HG03108 (cell line): ENCODE data around the gene HSF4.

ENCODE experiments used
- ATAC-seq: cut with Tn5 transposase; IDR thresholded peaks from one replicate; pipeline ENCODE4 v1.9.1; 2021; ENCODE audit warnings: moderate library complexity; ENCODE audit not compliant: unreplicated experiment

HSF4 gene

DNA sequence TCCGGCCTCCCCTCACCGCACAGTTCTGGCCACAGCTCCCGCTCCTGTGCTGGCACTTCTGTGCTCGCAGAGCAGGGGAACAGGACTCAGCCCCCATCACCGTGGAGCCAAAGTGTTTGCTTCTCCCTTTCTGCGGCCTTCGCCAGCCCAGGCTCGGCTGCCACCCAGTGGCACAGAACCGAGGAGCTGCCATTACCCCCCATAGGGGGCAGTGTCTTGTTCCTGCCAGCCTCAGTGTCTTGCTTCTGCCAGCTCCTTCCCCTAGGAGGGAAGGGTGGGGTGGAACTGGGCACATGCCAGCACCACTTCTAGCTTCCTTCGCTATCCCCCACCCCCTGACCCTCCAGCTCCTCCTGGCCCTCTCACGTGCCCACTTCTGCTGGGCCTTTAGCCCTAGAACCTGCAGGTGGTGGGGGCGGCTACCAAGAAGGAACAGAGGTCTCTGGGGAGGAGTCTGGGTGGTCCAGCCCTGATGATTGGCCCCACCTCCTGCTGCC, 33.7 kb downstream of the HSF4 start:
- ATAC-seq = no peak

DNA sequence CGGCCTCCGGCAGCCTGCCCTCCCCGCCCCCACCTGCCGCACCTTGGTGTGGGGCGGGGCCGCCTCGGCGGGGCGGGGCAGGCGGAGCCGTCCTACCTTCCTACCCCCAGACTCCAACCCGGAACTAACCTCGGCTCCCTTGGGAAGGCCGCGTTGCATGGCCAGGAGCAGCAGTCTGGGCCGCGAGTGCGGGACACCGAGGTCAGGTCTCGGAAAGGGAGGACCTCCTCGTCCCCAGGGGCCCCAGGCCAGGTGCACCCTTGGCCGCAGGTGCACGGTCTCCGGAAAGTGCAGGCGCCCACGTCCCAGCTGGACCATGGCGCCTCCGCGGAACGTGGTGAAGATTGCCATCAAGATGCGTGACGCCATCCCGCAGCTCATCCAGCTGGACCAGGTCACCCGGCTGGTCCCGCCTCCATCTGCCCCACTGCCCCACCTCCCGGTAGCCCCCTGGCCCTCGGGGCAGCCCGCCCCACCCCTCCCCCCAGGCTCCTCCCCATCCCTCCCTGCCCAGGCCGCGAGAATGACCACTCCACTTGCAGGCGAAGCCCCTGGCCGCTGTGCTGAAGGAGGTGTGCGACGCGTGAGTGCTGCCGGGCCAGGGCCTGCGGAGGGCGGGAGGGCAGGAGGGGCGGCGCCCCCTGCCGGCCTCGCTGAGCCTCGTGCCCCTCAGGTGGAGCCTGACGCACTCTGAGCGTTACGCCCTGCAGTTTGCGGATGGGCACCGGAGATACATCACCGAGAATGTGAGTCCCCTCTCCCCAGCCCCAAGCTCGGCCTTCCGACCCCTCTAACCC, 34.7 kb downstream of the HSF4 start, which contains the start of gene ELMO3:
TSS of gene ELMO3 (plus strand) at position 121 of the 797 bp plus-strand sequence. CDS start at position 317, 196 bp downstream.
- no peak for ATAC-seq

DNA sequence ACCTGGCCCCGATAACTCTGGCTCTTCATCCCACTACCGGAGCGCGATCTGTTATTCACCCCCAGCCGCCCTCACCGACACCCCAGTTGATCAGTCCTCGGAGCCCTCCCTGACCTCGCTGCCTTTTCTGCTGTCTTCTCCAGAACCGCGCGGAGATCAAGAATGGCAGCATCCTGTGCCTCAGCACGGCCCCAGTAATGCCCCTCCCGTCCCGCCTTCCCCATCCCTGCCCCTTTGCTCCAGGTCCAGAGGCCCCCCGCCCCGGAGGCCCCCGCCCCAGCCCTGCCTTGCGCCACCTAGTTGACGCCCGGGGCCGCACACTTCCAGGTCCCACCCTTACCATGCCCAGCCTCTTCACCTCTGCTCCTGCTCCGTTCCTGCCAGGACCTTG, 35.3 kb downstream of the HSF4 start:
- ATAC-seq = no peak

DNA sequence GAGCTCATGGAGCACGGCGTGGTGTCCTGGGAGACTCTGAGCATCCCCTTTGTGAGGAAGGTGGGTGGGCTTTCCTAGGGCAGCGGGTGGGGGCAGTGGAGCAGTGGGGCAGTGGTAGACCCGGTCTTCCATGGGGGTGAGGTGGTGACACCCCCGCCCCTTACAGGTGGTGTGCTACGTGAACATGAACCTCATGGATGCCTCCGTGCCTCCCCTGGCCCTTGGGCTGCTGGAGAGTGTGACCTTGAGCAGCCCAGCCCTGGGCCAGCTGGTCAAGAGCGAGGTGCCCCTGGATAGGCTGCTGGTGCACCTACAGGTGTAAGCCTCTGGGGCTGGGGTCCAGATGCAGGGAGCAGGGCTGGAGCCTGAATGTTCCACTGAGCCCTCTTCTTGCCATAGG, 35.9 kb downstream of the HSF4 start:
- no peak for ATAC-seq

DNA sequence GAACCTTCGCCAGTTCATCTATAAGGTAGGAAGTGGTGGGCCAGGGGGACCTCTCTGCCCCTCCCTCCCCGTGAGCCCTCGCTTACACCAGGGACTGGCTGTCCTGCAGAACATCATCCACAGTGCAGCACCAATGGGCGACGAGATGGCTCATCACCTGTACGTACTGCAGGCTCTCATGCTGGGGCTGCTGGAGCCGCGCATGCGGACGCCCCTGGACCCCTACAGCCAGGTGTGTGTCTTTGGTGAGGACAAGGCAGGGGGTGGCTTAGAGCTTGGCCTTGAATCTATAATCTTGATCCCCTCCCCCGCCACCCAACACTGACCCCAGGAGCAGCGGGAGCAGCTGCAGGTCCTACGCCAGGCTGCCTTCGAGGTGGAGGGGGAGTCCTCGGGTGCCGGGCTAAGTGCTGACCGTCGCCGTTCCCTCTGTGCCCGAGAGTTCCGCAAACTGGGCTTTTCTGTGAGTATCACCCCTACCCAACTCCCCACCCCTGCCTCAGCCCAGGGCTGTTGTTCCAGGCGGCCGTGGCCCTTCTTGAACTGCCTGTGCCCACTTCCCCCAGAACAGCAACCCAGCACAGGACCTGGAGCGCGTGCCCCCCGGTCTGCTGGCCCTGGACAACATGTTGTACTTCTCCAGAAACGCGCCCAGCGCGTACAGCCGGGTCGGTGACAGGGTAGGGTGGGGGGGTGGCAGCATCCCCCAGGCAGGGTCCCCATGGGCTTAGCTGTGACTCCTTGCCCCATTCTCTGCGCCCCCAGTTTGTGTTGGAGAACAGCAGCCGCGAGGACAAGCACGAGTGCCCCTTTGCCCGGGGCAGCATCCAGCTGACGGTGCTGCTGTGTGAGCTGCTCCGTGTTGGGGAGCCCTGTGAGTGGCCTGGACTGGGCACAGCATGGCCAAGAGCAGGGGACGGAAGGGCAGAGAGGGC, 37.1 kb downstream of the HSF4 start:
- ATAC-seq = no peak

DNA sequence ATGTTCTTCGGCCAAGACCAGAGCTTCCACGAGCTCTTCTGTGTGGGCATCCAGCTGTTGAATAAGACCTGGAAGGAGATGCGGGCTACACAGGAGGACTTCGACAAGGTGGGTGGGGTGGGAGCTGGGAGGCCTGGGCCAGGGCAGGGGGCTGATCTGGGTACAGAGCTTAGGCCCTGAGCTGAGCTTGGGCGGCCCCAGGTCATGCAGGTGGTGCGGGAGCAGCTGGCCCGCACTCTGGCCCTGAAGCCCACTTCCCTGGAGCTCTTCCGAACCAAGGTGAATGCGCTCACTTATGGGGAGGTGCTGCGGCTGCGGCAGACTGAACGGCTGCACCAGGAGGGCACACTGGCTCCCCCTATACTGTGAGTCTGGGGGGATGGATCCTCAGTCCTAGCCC, 37.9 kb downstream of the HSF4 start:
- ATAC-seq = no peak

DNA sequence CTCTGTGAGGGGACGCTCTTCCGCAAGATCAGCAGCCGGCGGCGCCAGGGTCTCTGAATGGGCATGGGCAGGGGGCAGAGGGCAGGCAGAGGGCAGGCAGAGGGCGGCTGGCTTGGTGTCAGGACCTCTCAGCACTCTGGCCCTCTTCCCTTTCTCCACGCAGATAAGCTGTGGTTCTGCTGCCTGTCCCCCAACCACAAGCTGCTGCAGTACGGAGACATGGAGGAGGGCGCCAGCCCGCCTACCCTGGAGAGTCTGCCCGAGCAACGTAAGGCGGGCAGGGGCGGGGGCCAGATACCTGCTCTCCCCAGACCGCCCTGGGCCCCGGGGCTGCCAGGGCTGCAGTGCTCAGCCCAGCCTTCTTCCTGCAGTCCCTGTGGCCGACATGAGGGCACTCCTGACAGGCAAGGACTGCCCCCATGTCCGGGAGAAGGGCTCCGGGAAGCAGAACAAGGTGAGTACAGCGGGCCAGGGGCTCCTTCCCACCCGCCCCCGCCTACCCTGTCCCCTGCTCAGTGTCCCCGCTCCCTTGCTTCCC, 38.5 kb downstream of the HSF4 start:
- ATAC-seq = no peak

DNA sequence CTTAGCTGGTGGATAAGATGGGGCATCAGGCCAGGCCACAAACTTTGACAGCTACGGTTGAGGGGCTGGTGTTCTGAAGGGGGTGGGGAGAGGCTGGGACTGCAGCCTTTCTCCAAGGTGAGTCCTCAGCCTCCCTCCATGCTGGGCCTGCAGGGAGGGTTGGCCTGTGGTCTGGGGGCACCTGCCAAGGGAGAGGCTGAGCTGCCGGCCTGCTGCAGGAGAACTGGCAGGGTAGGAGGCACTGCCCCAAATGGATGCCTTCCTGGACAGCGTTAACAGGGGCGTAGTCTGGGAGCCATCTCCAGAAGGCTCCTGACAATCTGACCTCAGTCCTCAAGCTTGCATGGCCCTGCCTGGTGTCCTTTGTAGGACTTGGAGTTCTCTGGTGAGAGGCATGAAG, 39.5 kb downstream of the HSF4 start:
- no peak for ATAC-seq

DNA sequence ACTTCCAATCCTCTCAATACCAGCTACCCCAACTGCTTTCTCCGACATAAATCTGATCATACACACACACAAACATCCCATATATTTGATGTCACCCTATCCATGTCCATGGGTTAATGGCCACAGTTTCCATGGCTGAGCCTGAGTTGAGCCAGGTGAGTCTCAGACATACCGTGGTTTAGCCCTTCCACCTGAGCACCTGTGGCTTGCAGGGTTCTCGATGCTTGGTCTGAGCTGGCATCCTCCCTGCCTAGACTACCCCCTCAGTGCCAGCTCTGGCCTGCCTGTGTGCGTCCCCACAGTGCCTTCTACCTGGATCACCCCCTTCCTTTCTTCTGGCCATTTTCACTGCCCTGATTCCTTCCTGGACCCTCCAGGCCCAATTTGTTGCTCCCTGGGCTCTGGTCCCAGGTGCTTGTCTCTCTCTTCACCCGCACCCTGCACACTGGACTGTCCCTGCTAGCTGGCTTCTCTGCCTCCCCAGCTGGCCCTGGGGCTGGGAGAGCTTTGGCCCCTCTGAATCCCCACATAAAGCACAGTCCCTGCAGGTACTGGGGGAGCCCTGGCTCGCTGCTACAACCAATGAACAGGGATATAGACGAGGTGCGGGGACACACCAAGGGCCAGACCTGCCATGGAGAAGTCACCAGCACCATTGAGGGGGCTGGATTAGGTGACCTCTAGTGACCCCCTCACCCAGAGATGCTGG, 41.7 kb downstream of the HSF4 start:
- no peak for ATAC-seq

DNA sequence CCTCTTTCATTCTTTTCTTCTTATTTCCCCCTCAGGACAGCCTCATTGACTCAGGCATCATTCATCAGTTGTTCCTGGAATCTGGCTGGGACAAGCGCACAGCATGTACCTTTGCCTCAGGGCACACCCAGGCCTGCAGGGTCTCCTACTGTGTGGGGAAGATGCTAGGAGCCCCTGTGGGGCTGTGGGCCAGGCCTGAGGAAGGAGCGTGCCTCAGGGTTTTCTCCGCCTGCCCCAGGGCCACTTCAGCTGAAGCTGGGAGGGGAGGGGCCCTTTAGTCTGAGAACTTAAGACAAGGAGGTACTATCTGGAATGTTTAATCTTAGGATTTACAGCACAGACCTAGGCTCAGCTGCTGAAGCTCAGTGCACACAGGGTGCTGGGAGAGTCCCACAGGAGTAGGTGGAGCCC, 42.3 kb downstream of the HSF4 start:
- ATAC-seq = no peak

DNA sequence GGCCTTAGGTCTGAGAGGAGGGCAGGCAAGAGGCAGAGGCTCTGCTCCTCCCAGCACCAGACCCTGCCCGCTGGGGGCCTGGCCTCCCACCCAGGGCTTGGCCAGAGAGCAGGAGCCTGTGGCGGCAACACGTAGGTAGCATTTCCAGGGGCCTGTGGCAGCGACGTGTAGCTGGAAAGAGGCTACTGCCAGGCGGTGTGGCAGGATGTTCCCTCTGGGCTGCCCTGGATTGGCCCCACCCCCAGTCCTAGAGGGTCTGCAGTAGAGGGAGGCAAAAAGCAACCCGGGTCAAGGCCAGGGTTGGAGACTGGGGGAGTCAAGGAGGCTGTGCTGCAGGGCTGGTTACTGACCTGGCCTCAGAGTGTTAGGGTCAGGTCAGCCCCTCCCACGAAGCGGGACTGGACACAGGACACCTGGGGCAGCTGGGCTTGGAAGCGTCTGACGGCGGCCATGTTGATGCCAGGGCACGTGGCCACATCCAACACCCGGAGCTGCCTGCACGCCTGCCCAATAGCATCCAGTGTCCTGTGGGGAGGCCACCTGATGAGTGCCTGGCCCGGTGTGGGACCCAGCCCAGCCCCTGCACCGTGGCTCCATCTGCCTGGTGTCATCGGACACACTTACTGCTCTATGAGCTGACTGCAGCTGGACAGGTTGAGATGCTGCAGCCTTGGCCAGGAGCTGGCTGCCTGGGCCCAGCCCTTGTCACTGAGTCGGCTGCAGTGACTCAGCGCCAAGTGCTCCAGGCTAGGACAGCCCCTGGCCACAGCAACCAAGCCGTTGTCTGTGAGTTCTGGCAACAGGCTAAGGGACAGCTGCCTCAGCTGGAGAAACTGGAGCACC, 42.9 kb downstream of the HSF4 start:
- no peak for ATAC-seq

DNA sequence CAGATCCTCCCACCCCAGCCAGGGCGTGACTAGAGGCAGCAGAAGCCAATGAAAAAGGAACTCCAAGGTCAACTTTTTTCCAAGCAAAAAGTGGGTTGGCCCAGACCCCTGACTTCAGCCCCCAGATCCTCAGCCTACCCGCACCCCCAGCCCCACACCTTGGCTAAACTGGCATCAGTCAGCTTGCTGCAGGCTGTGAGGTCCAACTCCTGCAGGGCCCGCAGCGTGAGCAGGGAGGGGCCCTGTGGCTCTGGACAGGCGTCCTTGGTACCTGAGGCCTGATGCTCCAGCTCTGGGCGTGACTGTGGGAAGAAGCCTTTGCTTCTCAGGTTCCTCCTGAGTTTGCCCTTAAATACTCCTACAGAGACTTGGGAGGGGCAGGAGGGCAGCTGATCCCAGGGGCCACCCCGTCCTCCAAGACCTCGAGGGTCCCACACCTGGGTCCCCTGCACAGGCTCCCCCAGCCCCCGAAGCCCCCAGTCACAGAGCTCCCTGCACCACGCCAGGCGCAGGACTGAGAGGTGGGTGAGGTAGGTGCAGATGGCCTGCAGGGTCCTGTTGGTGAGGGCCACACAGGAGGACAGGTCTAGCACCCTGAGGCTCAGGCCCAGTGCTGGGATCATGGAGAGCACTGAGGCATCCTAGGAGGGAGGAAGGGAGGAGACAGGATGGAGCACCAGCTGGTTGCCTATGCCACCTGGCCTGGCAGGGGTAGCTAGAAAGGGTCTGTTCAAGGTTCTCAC, 43.8 kb downstream of the HSF4 start:
- ATAC-seq = no peak

DNA sequence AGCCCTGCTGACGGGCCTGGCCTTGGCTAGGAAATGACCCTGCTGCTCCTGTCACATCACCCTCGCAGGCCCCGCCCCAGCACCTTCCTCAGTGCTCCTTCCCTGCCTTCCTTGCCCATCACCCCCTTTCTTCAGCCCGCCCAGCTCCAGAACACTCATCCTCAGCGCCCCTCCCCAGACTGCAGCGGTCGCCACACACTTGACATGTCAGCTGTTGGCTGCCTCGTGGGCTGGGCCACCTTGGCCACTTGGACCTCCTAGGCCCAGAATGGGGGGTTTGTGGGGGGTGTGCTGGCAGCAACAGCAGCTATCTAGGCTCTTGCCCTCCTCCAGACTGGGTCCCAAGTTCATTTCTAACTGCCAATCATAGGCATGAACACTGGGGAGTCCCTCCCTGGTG, 45.0 kb downstream of the HSF4 start:
- ATAC-seq = no peak

DNA sequence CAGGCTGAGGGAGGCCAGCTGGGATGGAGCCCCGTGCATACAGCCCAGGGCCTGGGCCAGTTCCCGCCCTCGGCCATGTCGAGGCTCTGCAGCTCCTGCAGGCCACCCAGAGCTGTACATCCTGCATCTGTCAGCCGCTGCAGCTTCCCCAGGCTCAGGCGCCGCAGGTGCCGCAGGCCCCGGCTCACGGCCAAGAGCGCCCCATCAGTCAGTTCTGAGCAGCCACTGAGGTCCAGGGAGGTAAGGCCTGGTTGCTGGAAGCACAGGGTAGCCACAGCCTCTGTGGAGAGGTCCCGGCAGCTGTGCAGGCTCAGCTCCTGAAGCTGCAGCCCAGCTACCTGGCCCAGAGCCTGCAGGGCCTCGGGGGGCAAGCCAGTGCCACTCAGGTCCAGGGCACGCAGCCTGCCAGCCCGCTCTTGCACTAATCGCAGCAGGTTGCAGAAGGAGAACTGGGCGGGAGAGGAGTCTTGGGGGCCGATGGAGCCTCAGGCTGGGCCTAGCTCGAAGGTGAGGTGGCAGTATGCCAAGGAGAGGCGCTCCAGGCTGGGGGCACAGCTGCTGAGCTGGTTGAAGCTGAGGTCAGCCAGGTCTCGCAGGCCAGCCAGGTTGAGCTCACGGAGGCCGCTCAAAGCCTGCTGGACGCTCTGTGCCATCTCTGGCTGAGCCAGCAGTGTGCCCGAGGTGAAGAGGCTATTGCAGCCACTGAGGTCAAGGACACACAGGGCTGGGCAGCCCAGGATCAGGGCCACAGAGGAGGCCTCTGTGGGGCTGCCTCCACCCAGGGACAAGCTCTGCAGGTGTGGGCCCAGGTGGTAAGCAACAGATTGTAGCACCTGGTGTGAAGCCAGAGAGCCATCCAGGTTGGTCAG, 45.8 kb downstream of the HSF4 start:
- ATAC-seq = no peak

DNA sequence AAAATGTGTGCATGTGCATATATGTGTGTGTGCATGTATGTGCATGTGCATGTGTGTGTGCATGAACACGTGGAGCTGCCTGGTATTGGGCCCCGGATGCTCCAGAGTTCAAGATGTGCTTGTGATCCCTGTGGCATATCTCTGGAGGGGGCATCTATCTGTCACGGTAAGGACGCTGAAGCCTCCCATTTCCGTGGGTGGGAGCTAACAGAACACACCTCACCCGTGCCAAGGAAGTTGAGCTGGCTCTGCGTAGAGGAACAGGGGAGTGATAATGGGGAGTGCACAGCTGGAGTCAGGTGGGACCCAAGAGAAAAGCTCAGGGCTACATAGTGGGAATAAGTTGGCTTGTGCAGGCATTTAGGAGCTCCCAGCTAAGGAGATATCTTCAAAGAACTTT, 47.1 kb downstream of the HSF4 start:
- no peak for ATAC-seq

DNA sequence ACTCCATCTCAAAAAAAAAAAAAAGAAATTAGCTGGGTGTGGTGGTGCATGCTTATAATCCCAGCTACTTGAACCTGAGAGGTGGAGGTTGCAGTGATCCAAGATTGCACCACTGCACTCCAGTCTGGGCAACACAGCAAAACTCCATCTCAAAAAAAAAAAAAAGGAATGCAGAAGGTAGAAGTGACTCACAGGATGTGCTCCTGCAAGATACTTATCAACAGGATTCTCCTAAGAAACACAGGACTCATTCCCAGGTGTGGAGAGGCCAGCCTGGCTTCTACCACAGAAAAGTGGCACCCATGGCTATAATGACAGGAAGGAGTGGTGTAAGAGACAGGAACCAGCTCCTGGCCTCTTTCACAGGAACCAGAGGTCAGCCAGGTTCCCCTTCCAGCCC, 48.2 kb downstream of the HSF4 start:
- no peak for ATAC-seq

DNA sequence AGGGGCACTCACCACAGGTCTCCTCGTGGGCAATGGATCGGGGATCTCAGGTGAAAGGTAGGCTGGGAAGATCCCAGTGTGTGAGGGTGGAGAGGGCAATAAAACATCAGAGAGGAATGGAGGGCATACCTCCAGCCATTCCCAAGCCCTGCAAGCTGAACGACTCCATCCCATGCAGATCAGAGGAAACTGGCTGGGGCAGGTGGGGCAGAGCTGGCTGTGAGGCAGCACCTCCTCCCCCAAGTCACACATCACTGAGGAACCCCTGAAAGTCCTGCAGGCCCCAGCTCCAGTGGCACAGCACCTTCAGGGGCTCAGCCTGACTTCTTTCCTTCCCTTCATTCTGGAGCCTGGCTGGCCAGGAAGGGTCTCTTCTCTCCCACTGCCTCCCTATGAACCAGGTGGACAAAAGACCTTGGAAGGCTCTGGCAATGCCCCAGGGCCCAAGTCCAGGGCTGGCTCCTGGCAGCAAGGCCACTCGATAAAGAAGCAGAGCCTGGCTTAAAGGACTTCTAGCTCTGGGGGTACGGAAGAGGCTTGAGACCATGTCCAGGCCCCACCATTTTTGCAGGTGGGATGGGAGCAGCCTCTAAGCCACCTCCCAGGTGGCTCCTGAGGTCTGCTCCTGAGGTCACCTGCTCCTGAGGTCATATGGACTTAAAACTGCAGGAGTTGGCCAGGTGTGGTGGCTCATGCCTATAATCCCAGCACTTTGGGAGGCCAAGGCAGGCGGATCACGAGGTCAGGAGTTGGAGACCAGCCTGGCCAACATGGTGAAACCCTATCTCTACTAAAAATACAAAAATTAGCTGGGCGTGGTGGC, 48.9 kb downstream of the HSF4 start:
- ATAC-seq = no peak

DNA sequence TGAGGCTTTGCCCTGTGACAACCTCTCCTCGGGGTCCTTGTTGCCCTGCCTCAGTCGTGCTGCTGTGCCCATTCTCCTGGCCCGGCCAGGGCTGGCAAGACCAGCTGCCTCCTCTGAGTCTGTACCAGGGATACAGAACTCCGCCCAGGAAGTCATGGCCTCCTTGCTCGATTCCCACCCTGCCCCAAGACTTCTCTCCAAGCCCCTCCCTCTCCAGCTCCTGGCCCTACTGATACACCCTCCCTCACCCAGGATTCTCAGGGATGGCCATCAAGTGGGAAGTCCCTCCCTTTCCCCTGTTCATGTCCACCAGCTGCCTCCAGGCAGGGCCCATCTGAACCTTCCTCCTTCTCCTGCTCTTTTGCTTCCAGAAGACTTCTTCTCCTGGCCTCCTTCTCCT, 51.2 kb downstream of the HSF4 start:
- ATAC-seq = no peak
